HCT116 (cell line): ENCODE measurements around the gene ANKFN1. TPM values are rescaled to one million over a fixed set of nuclear protein-coding genes. Genes with fewer than 3 reads are reported as not detected.

Source experiments
- ATAC-seq: fragments of 200-7000 bp; cut with Tn5 transposase; 2 replicates; pipeline ENCODE4 v1.9.1; 2020; ENCODE audit warnings: mild to moderate bottlenecking, moderate library complexity
- BruUV-seq: library from RNA; stranded (reverse); fragments of 400-500 nt; replicated peaks from 2 replicates; lab custom pipeline; 2021; lab: Mats Ljungman, UMichigan
- CTCF ChIA-PET: fragments of 300-600 bp; sonication (Branson Sonifier 250); formaldehyde crosslinking; loops from one replicate; lab custom pipeline; 2021; ENCODE audit warnings: antibody characterized with exemption; lab: Charles Lee
- POLR2A ChIA-PET: fragments of 300-600, 350-600 bp; sonication (Branson Sonifier 250); formaldehyde crosslinking; loops from one replicate; lab custom pipeline; 2021; ENCODE audit warnings: antibody characterized with exemption; lab: Charles Lee
- RAD21 ChIA-PET, 2 experiments: fragments of 300-600 bp; sonication (Branson Sonifier 250); formaldehyde crosslinking; loops; one replicate each; lab custom pipeline; 2023; ENCODE audit warnings: low total read pairs in 2 of 2; ENCODE audit not compliant: uncharacterized antibody in 2 of 2, unreplicated experiment in 2 of 2, low non-redundant PET in 1 of 2; lab: Charles Lee
- DNase-seq: peaks from one replicate; pipeline ENCODE4 v3.0.0-alpha.2; 2010; ENCODE audit warnings: low read depth, low spot score
- H2AFZ ChIP-seq: fragments of 200-600 bp; shearing (Covaris generic), sonication (generic); 2 replicates; pipeline ENCODE4 v1.6.1; 2017; ENCODE audit warnings: low read depth, mixed run types, mixed read lengths, antibody characterized with exemption, low read length; ENCODE audit not compliant: poor library complexity, severe bottlenecking
- H3K27ac ChIP-seq: 2 replicates; pipeline ENCODE4 v1.5.1; 2012; ENCODE audit warnings: low read depth, low read length
- H3K27me3 ChIP-seq: fragments of 200-600 bp; sonication (generic); 2 replicates; pipeline ENCODE4 v1.6.1; 2016; ENCODE audit warnings: mixed run types, low read length, mixed read lengths; ENCODE audit not compliant: insufficient read depth
- H3K36me3 ChIP-seq, 2 experiments: fragments of 200-500 bp in 1 of 2; fragments of 200-600 bp in 1 of 2; sonication (Bioruptor generic) in 1 of 2; sonication (generic) in 1 of 2; 2 replicates each; pipeline versions ENCODE4 v1.5.1 to v1.6.1; 2014 to 2016; ENCODE audit warnings: low read length in 2 of 2, inconsistent platforms in 1 of 2, mixed read lengths in 1 of 2, mixed run types in 1 of 2; ENCODE audit not compliant: insufficient read depth in 2 of 2, control insufficient read depth in 1 of 2
- H3K4me1 ChIP-seq, 2 experiments: fragments of 200-600 bp in 1 of 2; sonication (generic) in 1 of 2; 2 replicates each; pipeline versions ENCODE4 v1.5.1 to v1.6.1; 2012 to 2017; ENCODE audit warnings: low read length in 2 of 2, inconsistent platforms in 1 of 2, mild to moderate bottlenecking in 1 of 2, mixed read lengths in 1 of 2, mixed run types in 1 of 2, moderate library complexity in 1 of 2; ENCODE audit not compliant: insufficient read depth in 2 of 2, control insufficient read depth in 1 of 2
- H3K4me2 ChIP-seq: fragments of 200-600 bp; sonication (generic); 2 replicates; pipeline ENCODE4 v1.6.1; 2017; ENCODE audit warnings: mixed run types, low read length, mixed read lengths
- H3K4me3 ChIP-seq, 2 experiments: fragments of 200-600 bp in 1 of 2; sonication (generic) in 1 of 2; replicated peaks in 1 of 2; 2 replicates each; pipeline ENCODE4 v1.5.1; 2011 to 2016; ENCODE audit warnings: low read length in 2 of 2, control low read depth in 1 of 2, low read depth in 1 of 2, mild to moderate bottlenecking in 1 of 2, mixed read lengths in 1 of 2, mixed run types in 1 of 2
- H3K79me2 ChIP-seq: fragments of 200-600 bp; sonication (generic); 2 replicates; pipeline ENCODE4 v1.6.1; 2017; ENCODE audit warnings: mild to moderate bottlenecking, mixed run types, low read length, moderate library complexity, mixed read lengths; ENCODE audit not compliant: insufficient read depth
- H3K9ac ChIP-seq: fragments of 200-600 bp; sonication (generic); 2 replicates; pipeline ENCODE4 v1.6.1; 2016; ENCODE audit warnings: low read length, mixed read lengths
- H3K9me2 ChIP-seq: fragments of 200-600 bp; sonication (generic), shearing (Covaris generic); 2 replicates; pipeline ENCODE4 v1.6.1; 2017; ENCODE audit warnings: mixed run types, mild to moderate bottlenecking, moderate library complexity; ENCODE audit not compliant: insufficient read depth
- H3K9me3 ChIP-seq, 2 experiments: fragments of 200-500 bp in 1 of 2; fragments of 200-600 bp in 1 of 2; sonication (Bioruptor generic) in 1 of 2; sonication (generic) in 1 of 2; 2 replicates each; pipeline ENCODE4 v1.6.1; 2014 to 2017; ENCODE audit warnings: low read length in 2 of 2, mixed read lengths in 2 of 2, inconsistent platforms in 1 of 2, low read depth in 1 of 2, mild to moderate bottlenecking in 1 of 2, mixed run types in 1 of 2, moderate library complexity in 1 of 2; ENCODE audit not compliant: control insufficient read depth in 1 of 2, insufficient read depth in 1 of 2
- H4K20me1 ChIP-seq: fragments of 200-600 bp; sonication (generic), shearing (Covaris generic); 2 replicates; pipeline ENCODE4 v1.6.1; 2017; ENCODE audit warnings: mixed run types, mild to moderate bottlenecking, moderate library complexity; ENCODE audit not compliant: insufficient read depth
- CEBPB ChIP-seq: IDR thresholded peaks from 2 replicates; pipeline ENCODE4 v1.6.1; 2012; ENCODE audit warnings: low read depth
- EGR1 ChIP-seq: IDR thresholded peaks from 2 replicates; pipeline ENCODE4 v1.6.1; 2012; ENCODE audit warnings: low read depth
- EZH2phosphoT487 ChIP-seq: fragments of 200-600 bp; IDR thresholded peaks from 2 replicates; pipeline ENCODE4 v1.6.1; 2018; ENCODE audit warnings: antibody characterized with exemption, borderline replicate concordance
- POLR2A ChIP-seq: IDR thresholded peaks from 2 replicates; pipeline ENCODE4 v1.7.0; 2011; ENCODE audit warnings: borderline replicate concordance; ENCODE audit not compliant: insufficient read depth, insufficient read length; ENCODE audit errors: extremely low read depth
- SIN3A ChIP-seq: IDR thresholded peaks from 2 replicates; pipeline ENCODE4 v1.6.1; 2012; ENCODE audit warnings: low read depth
- SP1 ChIP-seq: IDR thresholded peaks from 2 replicates; pipeline ENCODE4 v1.6.1; 2012; ENCODE audit warnings: low read depth
- SRF ChIP-seq: IDR thresholded peaks from 2 replicates; pipeline ENCODE4 v1.6.1; 2012; ENCODE audit warnings: low read depth
- YY1 ChIP-seq: IDR thresholded peaks from 2 replicates; pipeline ENCODE4 v1.6.1; 2011; ENCODE audit warnings: low read length, low read depth, moderate library complexity, mild to moderate bottlenecking; ENCODE audit not compliant: insufficient replicate concordance; ENCODE audit errors: extremely low read depth
- ZFX ChIP-seq: fragments of 450-650 bp; IDR thresholded peaks from 2 replicates; pipeline ENCODE4 v1.6.1; 2017
- ZNF274 ChIP-seq: fragments of 200-500 bp; sonication (Bioruptor generic); IDR thresholded peaks from 2 replicates; pipeline ENCODE4 v1.6.1; 2014; ENCODE audit warnings: mild to moderate bottlenecking, low read depth, low read length, inconsistent platforms
- intact Hi-C: fragments of 100-400 bp; cut with micrococcal nuclease; formaldehyde crosslinking; loops from 2 replicates; pipeline ENCODE4 v1.10.0; 2022
- total RNA-seq: library from RNA; stranded (reverse); gene quantifications from one replicate; pipeline ENCODE4 v1.2.1, GENCODE V29; 2021; ENCODE audit not compliant: unreplicated experiment
- TF ChIP-seq, protein P1 (sequence below): IDR thresholded peaks from 2 replicates; pipeline ENCODE4 v1.6.1; 2012; ENCODE audit warnings: low read depth
- TF ChIP-seq, protein P2 (sequence below): IDR thresholded peaks from 2 replicates; pipeline ENCODE4 v1.6.1; 2011; ENCODE audit warnings: mild to moderate bottlenecking, low read length, moderate library complexity; ENCODE audit not compliant: insufficient replicate concordance; ENCODE audit errors: extremely low read depth

Gene ANKFN1
- total RNA-seq, 1 experiment from 2014 or later: 1.1 TPM

DNA sequence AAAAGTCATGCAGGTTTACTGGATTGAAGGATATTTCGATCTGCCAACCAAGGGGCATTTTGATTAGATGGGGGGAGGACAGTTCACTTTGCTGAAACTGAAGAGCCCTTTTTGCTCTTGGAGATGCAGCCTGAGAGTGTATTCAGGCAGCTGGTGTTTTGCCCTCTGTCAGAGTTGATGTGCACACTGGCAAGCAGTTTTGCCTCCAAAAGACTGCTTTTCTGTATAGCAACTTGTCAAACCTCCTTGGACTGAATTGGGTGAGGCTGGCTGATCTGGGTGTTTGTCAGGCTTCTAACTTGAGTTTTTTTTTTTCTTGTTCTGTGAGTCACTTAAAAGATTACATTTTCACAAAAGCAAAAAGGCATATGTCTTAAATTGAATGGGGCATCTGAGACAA lies 22.6 kb upstream of the ANKFN1 start (continued):
- TF ChIP-seq, protein P1, sequence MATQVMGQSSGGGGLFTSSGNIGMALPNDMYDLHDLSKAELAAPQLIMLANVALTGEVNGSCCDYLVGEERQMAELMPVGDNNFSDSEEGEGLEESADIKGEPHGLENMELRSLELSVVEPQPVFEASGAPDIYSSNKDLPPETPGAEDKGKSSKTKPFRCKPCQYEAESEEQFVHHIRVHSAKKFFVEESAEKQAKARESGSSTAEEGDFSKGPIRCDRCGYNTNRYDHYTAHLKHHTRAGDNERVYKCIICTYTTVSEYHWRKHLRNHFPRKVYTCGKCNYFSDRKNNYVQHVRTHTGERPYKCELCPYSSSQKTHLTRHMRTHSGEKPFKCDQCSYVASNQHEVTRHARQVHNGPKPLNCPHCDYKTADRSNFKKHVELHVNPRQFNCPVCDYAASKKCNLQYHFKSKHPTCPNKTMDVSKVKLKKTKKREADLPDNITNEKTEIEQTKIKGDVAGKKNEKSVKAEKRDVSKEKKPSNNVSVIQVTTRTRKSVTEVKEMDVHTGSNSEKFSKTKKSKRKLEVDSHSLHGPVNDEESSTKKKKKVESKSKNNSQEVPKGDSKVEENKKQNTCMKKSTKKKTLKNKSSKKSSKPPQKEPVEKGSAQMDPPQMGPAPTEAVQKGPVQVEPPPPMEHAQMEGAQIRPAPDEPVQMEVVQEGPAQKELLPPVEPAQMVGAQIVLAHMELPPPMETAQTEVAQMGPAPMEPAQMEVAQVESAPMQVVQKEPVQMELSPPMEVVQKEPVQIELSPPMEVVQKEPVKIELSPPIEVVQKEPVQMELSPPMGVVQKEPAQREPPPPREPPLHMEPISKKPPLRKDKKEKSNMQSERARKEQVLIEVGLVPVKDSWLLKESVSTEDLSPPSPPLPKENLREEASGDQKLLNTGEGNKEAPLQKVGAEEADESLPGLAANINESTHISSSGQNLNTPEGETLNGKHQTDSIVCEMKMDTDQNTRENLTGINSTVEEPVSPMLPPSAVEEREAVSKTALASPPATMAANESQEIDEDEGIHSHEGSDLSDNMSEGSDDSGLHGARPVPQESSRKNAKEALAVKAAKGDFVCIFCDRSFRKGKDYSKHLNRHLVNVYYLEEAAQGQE: no peak

- H2AFZ ChIP-seq: no peak overlapping the region
- no peak overlapping the region for H3K27ac ChIP-seq
- BruUV-seq: no TSS peak
- H3K4me2 ChIP-seq: no peak overlapping the region
- H4K20me1 ChIP-seq: no peaks in the 10 kb centered on the region
- H3K9ac ChIP-seq: no peak overlapping the region
- intact Hi-C loops: loop anchor here (10.0 kb wide), 1 partner anchor 487 kb away; no protein-coding TSS in a partner anchor
- ATAC-seq: no peak
- H3K4me1 ChIP-seq: no peaks in the 10 kb centered on the region
- no peaks in the 10 kb centered on the region for H3K79me2 ChIP-seq
- no peak overlapping the region for H3K4me3 ChIP-seq
- DNase-seq: no peak
- no peak for TF ChIP-seq EGR1
- no peak for TF ChIP-seq SP1
- no peak for TF ChIP-seq ZFX
- TF ChIP-seq YY1: no peak
- TF ChIP-seq SRF: no peak
- TF ChIP-seq SIN3A: no peak
- no peak for TF ChIP-seq CEBPB
- TF ChIP-seq, protein P1: no peak
- TF ChIP-seq EZH2phosphoT487: no peak
- no peak for TF ChIP-seq POLR2A
- TF ChIP-seq, protein P2, sequence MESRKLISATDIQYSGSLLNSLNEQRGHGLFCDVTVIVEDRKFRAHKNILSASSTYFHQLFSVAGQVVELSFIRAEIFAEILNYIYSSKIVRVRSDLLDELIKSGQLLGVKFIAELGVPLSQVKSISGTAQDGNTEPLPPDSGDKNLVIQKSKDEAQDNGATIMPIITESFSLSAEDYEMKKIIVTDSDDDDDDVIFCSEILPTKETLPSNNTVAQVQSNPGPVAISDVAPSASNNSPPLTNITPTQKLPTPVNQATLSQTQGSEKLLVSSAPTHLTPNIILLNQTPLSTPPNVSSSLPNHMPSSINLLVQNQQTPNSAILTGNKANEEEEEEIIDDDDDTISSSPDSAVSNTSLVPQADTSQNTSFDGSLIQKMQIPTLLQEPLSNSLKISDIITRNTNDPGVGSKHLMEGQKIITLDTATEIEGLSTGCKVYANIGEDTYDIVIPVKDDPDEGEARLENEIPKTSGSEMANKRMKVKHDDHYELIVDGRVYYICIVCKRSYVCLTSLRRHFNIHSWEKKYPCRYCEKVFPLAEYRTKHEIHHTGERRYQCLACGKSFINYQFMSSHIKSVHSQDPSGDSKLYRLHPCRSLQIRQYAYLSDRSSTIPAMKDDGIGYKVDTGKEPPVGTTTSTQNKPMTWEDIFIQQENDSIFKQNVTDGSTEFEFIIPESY: no peak
- no peak for TF ChIP-seq ZNF274
- H3K9me2 ChIP-seq: no peaks in the 10 kb centered on the region
- RAD21 ChIA-PET: no interaction called here
- CTCF ChIA-PET: no interaction called here
- POLR2A ChIA-PET: no interaction called here
- peaks cover 51% of the 10 kb centered on the region for H3K27me3 ChIP-seq
- H3K9me3 ChIP-seq: no peaks in the 10 kb centered on the region
- no peaks in the 10 kb centered on the region for H3K36me3 ChIP-seq
Observed at GRCh38 chr17:56131431-56131830, 21.8 kb upstream of the ANKFN1 start.
